Gastroesophageal sphincter (tissue), 3 donors: ENCODE data around the gene CLEC2D.

ENCODE experiments used
- CTCF ChIP-seq, 4 experiments: fragments of 200-600 bp in 2 of 4; fragments of 450-650 bp in 2 of 4; sonication (generic) in 1 of 4; IDR thresholded peaks; one replicate each; pipeline ENCODE4 v1.5.1; 2017 to 2019; ENCODE audit warnings: antibody characterized with exemption in 4 of 4, mild to moderate bottlenecking in 2 of 4, moderate library complexity in 2 of 4
- POLR2A ChIP-seq, 2 donors: fragments of 450-650 bp; IDR thresholded peaks; one replicate each; pipeline ENCODE4 v1.6.1; 2017; ENCODE audit warnings: antibody characterized with exemption in 2 of 2, mild to moderate bottlenecking in 2 of 2, moderate library complexity in 1 of 2
- POLR2AphosphoS5 ChIP-seq: sonication (generic); formaldehyde crosslinking; IDR thresholded peaks from one replicate; pipeline ENCODE4 v1.6.1; 2017; ENCODE audit warnings: antibody characterized with exemption

GRCh38 chr12:9708853-9709252 lies 39.3 kb downstream of the CLEC2D start:
- TF ChIP-seq CTCF (IDR thresholded peaks at IDR 0.05) = no peak
- TF ChIP-seq POLR2A (IDR thresholded peaks at IDR 0.05) = no peak
- no peak for TF ChIP-seq POLR2AphosphoS5
